ENCODE data around the gene CCDC92. TPM values are rescaled to one million over a fixed set of nuclear protein-coding genes. Genes with fewer than 3 reads are reported as not detected.

CCDC92 gene
- total and polyA plus RNA-seq, 2 donors (not counting 3 experiments of a cell fraction or from before 2014, with no cell fraction given): 41.2 to 41.6 TPM

DNA sequence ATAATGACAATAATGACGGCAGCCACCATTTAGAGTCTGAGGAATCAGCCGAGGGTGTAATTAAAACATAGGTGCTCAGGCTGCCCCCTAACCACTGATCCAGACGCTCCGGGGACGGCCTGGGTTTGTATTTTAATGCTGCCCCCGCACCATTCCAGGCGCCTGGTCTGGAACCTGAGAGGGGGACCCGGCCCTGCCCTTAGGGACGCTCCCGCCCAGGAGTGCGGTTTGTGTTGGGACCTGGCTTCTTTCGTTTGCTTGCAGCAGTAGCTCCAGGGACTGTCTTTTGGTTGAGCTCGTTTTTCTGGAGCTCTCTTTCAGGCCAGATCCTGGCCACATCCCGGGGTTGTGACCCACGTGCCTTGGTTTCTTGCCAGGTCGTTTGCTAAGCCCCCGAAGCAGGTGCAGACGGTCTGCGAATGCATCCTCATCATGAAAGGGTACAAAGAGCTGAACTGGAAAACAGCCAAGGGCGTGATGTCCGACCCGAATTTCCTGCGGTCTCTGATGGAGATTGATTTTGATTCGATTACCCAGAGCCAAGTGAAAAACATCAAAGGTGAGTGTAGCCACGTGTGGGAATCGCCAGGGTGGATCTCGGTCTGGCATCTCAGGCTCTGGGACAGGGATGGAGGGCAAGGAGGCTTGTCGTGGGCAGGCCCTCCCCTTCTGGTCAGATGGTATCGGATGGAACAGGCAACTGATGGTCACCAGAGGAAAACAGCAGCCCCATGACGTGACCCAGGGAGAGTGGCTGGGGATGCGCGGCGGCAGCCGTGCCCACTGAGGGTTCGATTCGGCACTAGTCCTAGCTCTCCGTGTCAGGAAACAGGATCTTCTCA, 63.5 kb downstream of the CCDC92 start:
- no peaks in the 10 kb centered on the region for H3K9me1 ChIP-seq (replicated peaks; ENCODE audit: control insufficient read depth, extremely low read depth, insufficient read depth, low read length)
- DNase-seq (ENCODE audit: low read depth, low spot score) (no peak), FAIRE-seq (no peak)
- H4K20me1 ChIP-seq (replicated peaks; ENCODE audit: control insufficient read depth, extremely low read depth, insufficient read depth, low read length): no peaks in the 10 kb centered on the region
- no TSS peak for BruUV-seq (replicated peaks)
- no peaks in the 10 kb centered on the region for H3K9me3 ChIP-seq (replicated peaks; ENCODE audit: control insufficient read depth, insufficient read depth, low read length)
- H3K4me3 ChIP-seq (replicated peaks in 1 of 3; ENCODE audit: insufficient read depth in 1 of 3, low read depth in 1 of 3, low read length in 3 of 3): no peak overlapping the region
- no peaks in the 10 kb centered on the region for H3K79me2 ChIP-seq (ENCODE audit: control insufficient read depth, insufficient read depth, low read length)
- intact Hi-C loops (cut with micrococcal nuclease): loop anchor here (5.0 kb wide), 1 partner anchor 863 kb away; no protein-coding TSS in a partner anchor
- POLR2A ChIA-PET: no interaction called here
- TF ChIP-seq FOS (IDR thresholded peaks at IDR 0.05; ENCODE audit: borderline replicate concordance, insufficient read depth, low read length) (no peak), JUN (IDR thresholded peaks at IDR 0.05; ENCODE audit: borderline replicate concordance, insufficient read depth, insufficient read length, low read depth) (no peak), POLR2A (IDR thresholded peaks at IDR 0.05; ENCODE audit: low read depth, low read length) (no peak), POLR2AphosphoS5 (IDR thresholded peaks at IDR 0.05; ENCODE audit: insufficient read depth, low read depth, low read length) (no peak), EZH2 (IDR thresholded peaks at IDR 0.05; ENCODE audit: borderline replicate concordance, low read depth, low read length, severe bottlenecking) (no peak), GATA2 (IDR thresholded peaks at IDR 0.05; ENCODE audit: insufficient read depth, insufficient read length, low read depth, low read length) (no peak)
- TF ChIP-seq, protein P1, sequence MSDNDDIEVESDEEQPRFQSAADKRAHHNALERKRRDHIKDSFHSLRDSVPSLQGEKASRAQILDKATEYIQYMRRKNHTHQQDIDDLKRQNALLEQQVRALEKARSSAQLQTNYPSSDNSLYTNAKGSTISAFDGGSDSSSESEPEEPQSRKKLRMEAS (IDR thresholded peaks at IDR 0.05; ENCODE audit: insufficient read depth, insufficient read length): no peak
- CTCF ChIA-PET: interaction anchor here (3.0 to 3.1 kb wide), 2 partner anchors 75 to 124 kb away, joined by 13 to 20 read pairs; no protein-coding TSS in a partner anchor
- no peak overlapping the region for H2AFZ ChIP-seq (ENCODE audit: low read depth, low read length)
- no peak overlapping the region for H3K27ac ChIP-seq (ENCODE audit: insufficient read depth, low read depth, low read length)
- no peaks in the 10 kb centered on the region for H3K4me1 ChIP-seq (ENCODE audit: control insufficient read depth, extremely low read depth, insufficient read depth, low read length)
- H3K4me2 ChIP-seq (ENCODE audit: insufficient read depth, low read length): no peak overlapping the region
- dilution Hi-C loops (cut with MboI; ENCODE audit: extremely low pct_ligation_motif_present, low sequenced_read_pairs): no loop called here
- H3K36me3 ChIP-seq (ENCODE audit: control insufficient read depth in 2 of 2, extremely low read depth in 1 of 2, insufficient read depth in 2 of 2, low read length in 2 of 2): no peaks in the 10 kb centered on the region
- no peak overlapping the region for H3K9ac ChIP-seq (replicated peaks; ENCODE audit: extremely low read depth, insufficient read depth, low read length)
- peaks cover 0 to 5% of the 10 kb centered on the region in 2 experiments for H3K27me3 ChIP-seq (ENCODE audit: control insufficient read depth in 2 of 2, insufficient read depth in 2 of 2, low read length in 2 of 2)
